Neural cell (in vitro differentiated cells): ENCODE data around the gene PDS5A. TPM values are rescaled to one million over a fixed set of nuclear protein-coding genes. Genes with fewer than 3 reads are reported as not detected.

Experiments
- H2AFZ ChIP-seq: fragments of 200-600, 300-800 bp; sonication (generic), shearing (Covaris generic); 2 replicates; pipeline ENCODE4 v1.6.0; 2014; ENCODE audit warnings: low read depth, mild to moderate bottlenecking, antibody characterized with exemption, low read length, moderate library complexity
- H3F3A ChIP-seq: fragments of 200-600 bp; shearing (Covaris generic); 2 replicates; pipeline ENCODE4 v1.6.1; 2016; ENCODE audit warnings: mild to moderate bottlenecking, moderate library complexity, mixed read lengths, antibody characterized with exemption, low read length; ENCODE audit not compliant: insufficient read depth, poor library complexity, severe bottlenecking
- H3K27ac ChIP-seq: fragments of 200-600, 300-800 bp; sonication (generic), shearing (Covaris generic); 2 replicates; pipeline ENCODE4 v1.5.1; 2014; ENCODE audit warnings: mild to moderate bottlenecking, low read length, moderate library complexity
- H3K27me3 ChIP-seq: fragments of 300-800, 200-600 bp; sonication (generic), shearing (Covaris generic); 2 replicates; pipeline ENCODE4 v1.6.0; 2014; ENCODE audit warnings: mild to moderate bottlenecking, low read depth, low read length, moderate library complexity; ENCODE audit not compliant: insufficient read depth
- H3K36me3 ChIP-seq: fragments of 300-800, 200-600 bp; sonication (generic), shearing (Covaris generic); 2 replicates; pipeline ENCODE4 v1.5.1; 2014; ENCODE audit warnings: mild to moderate bottlenecking, antibody characterized with exemption, low read length, moderate library complexity; ENCODE audit not compliant: insufficient read depth
- H3K4me2 ChIP-seq: fragments of 300-800, 200-600 bp; sonication (generic), shearing (Covaris generic); 2 replicates; pipeline ENCODE4 v1.6.0; 2014; ENCODE audit warnings: mild to moderate bottlenecking, low read length
- H3K4me3 ChIP-seq: fragments of 300-800, 200-600 bp; sonication (generic), shearing (Covaris generic); 2 replicates; pipeline ENCODE4 v1.5.1; 2014; ENCODE audit warnings: mild to moderate bottlenecking, low read length, moderate library complexity
- H3K79me2 ChIP-seq: fragments of 200-600 bp; shearing (Covaris generic); replicated peaks from 2 replicates; pipeline ENCODE4 v1.6.0; 2014; ENCODE audit warnings: mild to moderate bottlenecking, low read length, moderate library complexity; ENCODE audit not compliant: insufficient read depth
- H3K9ac ChIP-seq: fragments of 300-800, 200-600 bp; sonication (generic), shearing (Covaris generic); 2 replicates; pipeline ENCODE4 v1.6.1; 2016; ENCODE audit warnings: mild to moderate bottlenecking, low read length, mixed read lengths
- H3K9me2 ChIP-seq: fragments of 200-600 bp; shearing (Covaris generic); 2 replicates; pipeline ENCODE4 v1.6.1; 2016; ENCODE audit warnings: mild to moderate bottlenecking, low read length, mixed read lengths; ENCODE audit not compliant: insufficient read depth
- H3K9me3 ChIP-seq: fragments of 200-600, 300-800 bp; sonication (generic), shearing (Covaris generic); 2 replicates; pipeline ENCODE4 v1.6.1; 2016; ENCODE audit warnings: mild to moderate bottlenecking, mixed run types, low read length, moderate library complexity, mixed read lengths
- H4K20me1 ChIP-seq: fragments of 200-600 bp; shearing (Covaris generic); 2 replicates; pipeline ENCODE4 v1.6.1; 2016; ENCODE audit warnings: mild to moderate bottlenecking, mixed run types; ENCODE audit not compliant: insufficient read depth
- CTCF ChIP-seq: fragments of 450-650 bp; IDR thresholded peaks from 2 replicates; pipeline ENCODE4 v1.5.1; 2014; ENCODE audit warnings: antibody characterized with exemption, mild to moderate bottlenecking, moderate library complexity; ENCODE audit not compliant: poor library complexity, severe bottlenecking
- EP300 ChIP-seq: fragments of 450-650 bp; conservative IDR thresholded peaks from 2 replicates; pipeline ENCODE4 v1.6.1; 2014; ENCODE audit warnings: antibody characterized with exemption, mild to moderate bottlenecking, moderate library complexity; ENCODE audit not compliant: poor library complexity, severe bottlenecking
- EZH2 ChIP-seq: fragments of 200-600, 300-800 bp; shearing (Covaris generic), sonication (generic); IDR thresholded peaks from 2 replicates; pipeline ENCODE4 v1.6.1; 2014; ENCODE audit warnings: antibody characterized with exemption, low read length, borderline replicate concordance, mild to moderate bottlenecking; ENCODE audit not compliant: insufficient read depth, poor library complexity, severe bottlenecking
- MXI1 ChIP-seq: fragments of 450-650 bp; conservative IDR thresholded peaks from 2 replicates; pipeline ENCODE4 v1.6.1; 2014; ENCODE audit warnings: antibody characterized with exemption, mild to moderate bottlenecking; ENCODE audit not compliant: poor library complexity, severe bottlenecking
- POLR2AphosphoS5 ChIP-seq: IDR thresholded peaks from 2 replicates; pipeline ENCODE4 v1.6.1; 2012
- RAD21 ChIP-seq: fragments of 450-650 bp; conservative IDR thresholded peaks from 2 replicates; pipeline ENCODE4 v1.6.1; 2014; ENCODE audit warnings: antibody characterized with exemption, mild to moderate bottlenecking, moderate library complexity
- REST ChIP-seq: IDR thresholded peaks from 2 replicates; pipeline ENCODE4 v1.6.1; 2012; ENCODE audit warnings: borderline replicate concordance
- SMC3 ChIP-seq: fragments of 450-650 bp; conservative IDR thresholded peaks from 2 replicates; pipeline ENCODE4 v1.6.1; 2014; ENCODE audit warnings: antibody characterized with exemption, mild to moderate bottlenecking, moderate library complexity; ENCODE audit not compliant: poor library complexity
- TAF1 ChIP-seq: IDR thresholded peaks from 2 replicates; pipeline ENCODE4 v1.6.1; 2012; ENCODE audit warnings: low read depth
- polyA plus RNA-seq: library from polyadenylated mRNA; depleted of rRNA; stranded (reverse); fragments of >200 nt; gene quantifications from 2 replicates; pipeline ENCODE4 v1.2.3, GENCODE V29; 2014

Gene PDS5A
- polyA plus RNA-seq, 1 donor from 2014 or later, result 46.3 TPM

GRCh38 chr4:39865280-39865679, 112.4 kb downstream of the PDS5A start:
- H3K9ac ChIP-seq, result no peak overlapping the region
- H3K4me2 ChIP-seq, result no peak overlapping the region
- no peaks in the 10 kb centered on the region for H4K20me1 ChIP-seq
- H3K4me3 ChIP-seq, result no peak overlapping the region
- H2AFZ ChIP-seq, result no peak overlapping the region
- TF ChIP-seq MXI1 (no peak), EZH2 (no peak), CTCF (no peak), RAD21 (no peak), REST (no peak), EP300 (no peak)
- no peaks in the 10 kb centered on the region for H3K79me2 ChIP-seq
- no peaks in the 10 kb centered on the region for H3K9me3 ChIP-seq
- H3K27me3 ChIP-seq, result no peaks in the 10 kb centered on the region
- no peaks in the 10 kb centered on the region for H3K9me2 ChIP-seq
- H3K27ac ChIP-seq, result no peak overlapping the region
- H3K36me3 ChIP-seq, result no peaks in the 10 kb centered on the region
- H3F3A ChIP-seq, result no peaks in the 10 kb centered on the region

GRCh38 chr4:39864391-39864790, 113.3 kb downstream of the PDS5A start:
- Histone ChIP-seq H4K20me1 (no peaks in the 10 kb centered on the region), H3K36me3 (no peaks in the 10 kb centered on the region)

More at GRCh38 chr4:39864391-39864790, 113.3 kb downstream of the PDS5A start:
- Histone ChIP-seq H3K27ac (no peak overlapping the region), H3K79me2 (no peaks in the 10 kb centered on the region), H3K9me3 (no peaks in the 10 kb centered on the region), H3K4me3 (no peak overlapping the region), H3K9me2 (no peaks in the 10 kb centered on the region), H3F3A (no peaks in the 10 kb centered on the region), H3K27me3 (no peaks in the 10 kb centered on the region), H2AFZ (no peak overlapping the region), H3K9ac (no peak overlapping the region), H3K4me2 (no peak overlapping the region)
- TF ChIP-seq TAF1 (no peak), CTCF (no peak), EP300 (no peak), REST (no peak), SMC3 (no peak), POLR2AphosphoS5 (no peak), EZH2 (no peak), RAD21 (no peak), MXI1 (no peak)
